OCI-LY7 (cell line): Measurements from ENCODE around the gene CAPN5.

Experiments
- EZH2phosphoT487 ChIP-seq: fragments of 200-600 bp; sonication (generic); IDR thresholded peaks from 2 replicates; pipeline ENCODE4 v1.6.1; 2018; ENCODE audit warnings: low read depth, borderline replicate concordance, mild to moderate bottlenecking, mixed run types, antibody characterized with exemption, low read length, moderate library complexity, mixed read lengths
- TF ChIP-seq, protein P1 (sequence below): fragments of 200-600 bp; sonication (generic); conservative IDR thresholded peaks from 2 replicates; pipeline ENCODE4 v1.5.1; 2014; ENCODE audit warnings: mild to moderate bottlenecking, antibody characterized with exemption, low read length, moderate library complexity, mixed read lengths

- TF ChIP-seq, protein P1, sequence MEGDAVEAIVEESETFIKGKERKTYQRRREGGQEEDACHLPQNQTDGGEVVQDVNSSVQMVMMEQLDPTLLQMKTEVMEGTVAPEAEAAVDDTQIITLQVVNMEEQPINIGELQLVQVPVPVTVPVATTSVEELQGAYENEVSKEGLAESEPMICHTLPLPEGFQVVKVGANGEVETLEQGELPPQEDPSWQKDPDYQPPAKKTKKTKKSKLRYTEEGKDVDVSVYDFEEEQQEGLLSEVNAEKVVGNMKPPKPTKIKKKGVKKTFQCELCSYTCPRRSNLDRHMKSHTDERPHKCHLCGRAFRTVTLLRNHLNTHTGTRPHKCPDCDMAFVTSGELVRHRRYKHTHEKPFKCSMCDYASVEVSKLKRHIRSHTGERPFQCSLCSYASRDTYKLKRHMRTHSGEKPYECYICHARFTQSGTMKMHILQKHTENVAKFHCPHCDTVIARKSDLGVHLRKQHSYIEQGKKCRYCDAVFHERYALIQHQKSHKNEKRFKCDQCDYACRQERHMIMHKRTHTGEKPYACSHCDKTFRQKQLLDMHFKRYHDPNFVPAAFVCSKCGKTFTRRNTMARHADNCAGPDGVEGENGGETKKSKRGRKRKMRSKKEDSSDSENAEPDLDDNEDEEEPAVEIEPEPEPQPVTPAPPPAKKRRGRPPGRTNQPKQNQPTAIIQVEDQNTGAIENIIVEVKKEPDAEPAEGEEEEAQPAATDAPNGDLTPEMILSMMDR = no peak
- TF ChIP-seq EZH2phosphoT487 = no peak
Observed at GRCh38 chr11:77121096-77121640, 54.4 kb downstream of the CAPN5 start.
